Erythroblast (primary cell): ENCODE data around the gene EMCN.

Experiments used
- DNase-seq, 2 experiments: peaks; one replicate each; lab custom pipeline; 2025; lab: John Stamatoyannopoulos, UW
- GATA1 ChIP-seq: IDR thresholded peaks from 2 replicates; pipeline ENCODE4 v1.6.1; 2011; ENCODE audit warnings: low read depth, mild to moderate bottlenecking, control low read depth, low read length, moderate library complexity
- POLR2A ChIP-seq: IDR thresholded peaks from 2 replicates; pipeline ENCODE4 v1.6.1; 2011; ENCODE audit warnings: mild to moderate bottlenecking, low read length

The EMCN gene

GRCh38 chr4:100510551-100510950 lies 7.3 kb downstream of the EMCN start:
- no peak for DNase-seq
- TF ChIP-seq POLR2A (no peak), GATA1 (no peak)

DNA sequence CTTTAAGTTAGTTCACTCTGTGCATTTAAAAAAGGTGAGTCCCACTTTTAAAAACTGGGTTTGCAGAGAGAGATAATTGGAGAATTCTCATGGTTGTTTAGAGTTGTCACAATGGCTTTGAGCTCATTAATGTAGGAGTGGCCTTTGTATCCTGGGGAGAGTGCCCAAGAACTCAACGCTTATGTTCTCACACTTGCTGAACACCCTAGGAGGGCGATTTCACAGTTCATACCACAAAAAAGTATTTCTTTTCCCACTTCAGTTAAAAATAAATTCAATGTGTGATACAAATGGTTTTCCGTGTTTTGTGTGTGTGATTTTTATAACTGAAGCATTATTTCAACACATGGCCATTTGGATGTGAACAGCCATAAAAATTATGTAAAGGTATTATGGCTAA lies 8.4 kb downstream of the EMCN start:
- no peak for TF ChIP-seq GATA1
- DNase-seq: no peak

DNA sequence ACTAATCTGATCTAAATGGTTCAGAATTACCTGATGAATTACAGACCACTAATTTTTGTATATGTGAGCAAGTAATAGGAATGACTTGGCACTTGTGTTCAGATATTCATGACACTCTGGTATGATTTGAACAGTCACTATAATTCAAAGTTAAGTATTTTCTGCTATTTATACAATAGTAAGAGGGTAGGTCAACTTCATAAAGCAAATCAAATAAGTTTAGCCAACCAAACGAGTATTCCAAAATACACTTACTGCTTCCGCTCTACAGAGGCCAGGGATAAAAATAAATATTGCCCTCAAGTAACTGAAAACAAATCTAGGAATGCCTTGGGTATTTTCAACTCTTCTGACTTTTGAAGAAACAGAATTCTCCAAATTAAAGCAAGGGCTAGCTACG lies 9.1 kb downstream of the EMCN start:
- no peak for TF ChIP-seq GATA1
- TF ChIP-seq POLR2A: no peak
- DNase-seq: no peak

- no peak for DNase-seq
- no peak for TF ChIP-seq POLR2A
- TF ChIP-seq GATA1: no peak
Observed at GRCh38 chr4:100504086-100504874, 13.5 kb downstream of the EMCN start.

DNA sequence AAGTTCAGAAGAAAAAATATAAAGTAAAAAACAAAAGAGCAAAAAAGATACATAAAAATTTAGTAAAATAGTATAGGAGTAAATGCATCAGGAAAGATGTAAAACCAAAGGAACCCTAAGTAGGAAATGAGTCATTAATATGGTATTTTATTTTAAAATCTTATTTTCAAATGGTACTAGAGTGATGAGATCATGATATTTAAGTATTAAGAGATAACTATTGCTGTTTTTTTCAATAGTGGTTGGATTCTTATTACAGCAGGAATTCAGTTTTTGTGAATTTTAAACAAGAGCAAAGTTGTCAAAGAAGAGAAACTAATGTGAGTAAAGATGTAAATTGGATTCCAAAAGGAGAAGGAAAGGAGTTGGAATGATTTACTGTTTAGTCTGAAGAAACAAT lies 20.0 kb downstream of the EMCN start:
- TF ChIP-seq POLR2A: no peak
- DNase-seq: no peak

DNA sequence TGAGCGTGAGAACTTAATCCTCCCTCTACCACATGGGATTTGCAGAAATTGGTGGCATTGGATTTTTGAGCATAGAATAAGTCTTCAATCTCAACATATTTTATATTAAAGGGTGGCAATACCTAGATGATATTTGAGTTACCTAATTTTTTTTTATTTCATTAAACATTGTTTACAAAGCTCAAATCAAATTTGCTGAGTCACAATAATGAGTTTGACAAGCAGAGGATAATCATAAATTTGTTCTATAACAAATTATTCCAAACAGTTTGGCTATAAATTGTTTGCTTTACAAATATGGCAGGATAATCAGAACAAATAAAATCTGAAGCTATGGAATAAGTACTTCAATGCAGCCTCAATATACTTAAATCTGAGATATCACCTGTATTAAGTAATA lies 22.7 kb downstream of the EMCN start:
- no peak for DNase-seq

GRCh38 chr4:100494166-100494565 lies 23.7 kb downstream of the EMCN start:
- TF ChIP-seq GATA1 (no peak), POLR2A (no peak)
- DNase-seq: no peak

More for the DNA sequence above, 22.7 kb downstream of the EMCN start:
- TF ChIP-seq POLR2A: no peak
- TF ChIP-seq GATA1: no peak

GRCh38 chr4:100493756-100494155 lies 24.1 kb downstream of the EMCN start:
- TF ChIP-seq POLR2A (no peak), GATA1 (no peak)
- DNase-seq: no peak

- TF ChIP-seq GATA1: no peak
- no peak for TF ChIP-seq POLR2A
Observed at GRCh38 chr4:100492129-100492528, 25.7 kb downstream of the EMCN start.

DNA sequence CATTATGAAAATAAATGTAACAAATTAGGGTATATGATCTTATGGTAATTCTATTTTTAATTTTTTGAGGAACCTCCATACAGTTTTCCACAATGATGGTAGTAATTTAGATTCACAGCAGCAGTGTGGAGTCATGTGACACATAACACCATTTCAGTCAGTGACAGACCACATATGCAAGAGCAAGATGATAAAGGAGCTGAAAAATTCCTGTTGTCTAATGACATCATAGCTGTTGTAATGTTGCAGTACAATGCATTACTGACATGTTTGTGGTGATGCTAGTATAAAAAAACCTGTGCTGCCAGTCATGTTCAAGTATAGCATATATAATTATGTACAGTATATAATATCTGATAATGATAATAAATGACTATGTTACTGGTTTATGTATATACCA lies 28.5 kb downstream of the EMCN start:
- TF ChIP-seq GATA1: no peak
- no peak for TF ChIP-seq POLR2A
- no peak for DNase-seq

More at GRCh38 chr4:100492129-100492528, 25.7 kb downstream of the EMCN start:
- no peak for DNase-seq

GRCh38 chr4:100486496-100486895 lies 31.3 kb downstream of the EMCN start:
- TF ChIP-seq GATA1 (no peak), POLR2A (no peak)
- no peak for DNase-seq

DNA sequence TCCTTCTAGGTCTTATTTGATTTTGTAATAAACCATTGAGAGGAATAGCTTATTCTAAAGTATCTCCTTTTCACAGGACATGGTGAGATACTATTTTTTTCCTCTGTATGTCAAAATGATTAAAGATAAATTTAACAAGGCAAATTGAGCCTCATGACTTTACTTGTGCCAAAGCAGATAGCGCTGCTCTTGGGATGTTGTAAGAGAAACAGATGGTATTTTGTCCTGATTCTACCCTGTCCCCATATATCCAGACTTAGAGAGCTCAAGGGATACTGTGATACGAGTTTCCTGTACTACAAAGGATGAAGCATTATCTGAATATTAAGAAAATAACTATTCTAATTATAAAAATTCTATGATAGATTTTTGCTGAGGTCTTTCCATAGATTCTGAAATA lies 34.0 kb downstream of the EMCN start:
- no peak for DNase-seq
- TF ChIP-seq POLR2A: no peak
- TF ChIP-seq GATA1: no peak

DNA sequence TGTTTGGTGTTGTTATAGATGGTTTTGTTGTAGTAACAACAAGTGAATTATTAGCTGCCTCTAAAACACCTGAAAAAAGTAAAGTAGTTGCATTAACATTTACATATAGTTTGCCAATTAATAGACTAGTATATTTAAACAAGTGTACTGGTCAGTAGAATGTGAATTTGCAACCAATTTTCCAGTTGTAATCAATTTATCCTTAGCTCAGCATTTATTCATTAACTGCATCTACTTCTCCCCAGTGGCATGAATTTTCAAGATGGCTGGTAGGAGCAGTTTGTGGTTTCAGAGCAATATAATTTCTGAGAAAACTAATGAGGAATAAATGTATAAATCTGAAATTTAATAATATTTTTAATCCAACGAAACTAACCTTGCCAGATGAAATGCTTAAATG lies 37.9 kb downstream of the EMCN start:
- TF ChIP-seq POLR2A: no peak
- no peak for TF ChIP-seq GATA1

GRCh38 chr4:100469555-100469954 lies 48.3 kb downstream of the EMCN start:
- TF ChIP-seq POLR2A (no peak), GATA1 (no peak)
- no peak for DNase-seq

More for the DNA sequence above, 37.9 kb downstream of the EMCN start:
- DNase-seq: no peak

DNA sequence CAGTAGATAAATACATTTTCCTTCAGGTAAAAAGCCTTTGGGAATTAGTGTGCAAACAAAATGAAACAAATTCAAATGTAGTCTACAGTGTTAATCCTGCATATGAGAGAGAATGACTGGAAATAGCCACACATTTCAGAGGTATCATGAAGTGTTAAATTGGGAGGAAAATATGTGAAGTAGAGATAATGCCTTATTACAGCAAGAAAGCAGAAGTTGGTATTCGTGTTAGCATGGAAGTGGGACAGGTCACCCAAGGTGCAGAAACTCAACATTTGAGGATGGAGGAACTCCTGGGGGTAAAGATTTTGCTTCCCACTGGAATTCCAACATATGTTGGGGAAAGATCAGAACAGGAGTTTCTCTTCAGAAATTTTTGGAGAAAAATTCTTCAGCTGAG lies 51.3 kb downstream of the EMCN start:
- no peak for TF ChIP-seq GATA1
- TF ChIP-seq POLR2A: no peak
- no peak for DNase-seq
